HepG2 (cell line): ENCODE results near the gene CD276. TPM values are rescaled to one million over a fixed set of nuclear protein-coding genes. Genes with fewer than 3 reads are reported as not detected.

ENCODE experiments used
- ATAC-seq: fragments of 200-7000 bp; cut with Tn5 transposase; 3 replicates; pipeline ENCODE4 v1.9.1; 2020; ENCODE audit warnings: mild to moderate bottlenecking, moderate library complexity
- BruUV-seq: library from RNA; stranded (reverse); fragments of 400-500 nt; replicated peaks from 2 replicates; lab custom pipeline; 2021; lab: Mats Ljungman, UMichigan
- CTCF ChIA-PET: fragments of 300-600 bp; formaldehyde crosslinking; extraction: SDS; loops from one replicate; lab custom pipeline; 2021; ENCODE audit warnings: low total read pairs, inconsistent platforms, low intra/inter-chr PET ratio; lab: Yijun Ruan, JAX
- POLR2A ChIA-PET: fragments of 350-600 bp; sonication (Branson Sonifier 250); formaldehyde crosslinking; loops from one replicate; lab custom pipeline; 2020; ENCODE audit warnings: antibody characterized with exemption, inconsistent platforms; lab: Yijun Ruan, JAX
- DNase-seq: peaks from one replicate; pipeline ENCODE4 v3.0.0-alpha.2; 2015; ENCODE audit warnings: low spot score
- FAIRE-seq: peaks from 3 replicates; lab custom pipeline; 2011; peaks lifted over from hg19 to GRCh38; lab: Jason Lieb, UNC
- H2AFZ ChIP-seq: one replicate; pipeline ENCODE4 v1.6.1; 2011; ENCODE audit warnings: low read length, inconsistent platforms
- H3K27ac ChIP-seq: fragments of 300-600 bp; 3 replicates; pipeline ENCODE4 v1.8.0; 2011; ENCODE audit warnings: mixed run types, mild to moderate bottlenecking, mixed read lengths, low read length, inconsistent platforms; ENCODE audit not compliant: insufficient read depth; ENCODE audit errors: extremely low read length
- H3K27me3 ChIP-seq, 2 experiments: fragments of 200-600 bp in 1 of 2; 2 replicates in 1 of 2; 3 replicates in 1 of 2; pipeline versions ENCODE4 v1.6.0 to v1.8.0; 2011; ENCODE audit warnings: low read length in 2 of 2, mild to moderate bottlenecking in 2 of 2, moderate library complexity in 2 of 2, inconsistent platforms in 1 of 2; ENCODE audit not compliant: insufficient read depth in 2 of 2, control insufficient read depth in 1 of 2
- H3K36me3 ChIP-seq, 2 experiments: fragments of 200-600 bp in 1 of 2; replicated peaks in 1 of 2; 2 replicates in 1 of 2; 3 replicates in 1 of 2; pipeline versions ENCODE4 v1.5.1 to v1.8.0; 2011; ENCODE audit warnings: low read length in 2 of 2, inconsistent platforms in 1 of 2; ENCODE audit not compliant: insufficient read depth in 2 of 2, control insufficient read depth in 1 of 2
- H3K4me1 ChIP-seq: 2 replicates; pipeline ENCODE4 v1.5.1; 2012; ENCODE audit warnings: low read length, inconsistent platforms; ENCODE audit not compliant: insufficient read depth
- H3K4me2 ChIP-seq: 2 replicates; pipeline ENCODE4 v1.6.0; 2011; ENCODE audit warnings: low read depth, low read length, inconsistent platforms
- H3K4me3 ChIP-seq, 3 experiments: fragments of 200-600 bp in 1 of 3; sonication (generic), shearing (Covaris generic) in 1 of 3; replicated peaks in 1 of 3; 2 replicates each; pipeline ENCODE4 v1.5.1; 2011 to 2016; ENCODE audit warnings: low read length in 3 of 3, inconsistent platforms in 2 of 3, low read depth in 2 of 3, mild to moderate bottlenecking in 2 of 3, control low read depth in 1 of 3, mixed read lengths in 1 of 3; ENCODE audit not compliant: insufficient read depth in 1 of 3
- H3K79me2 ChIP-seq: one replicate; pipeline ENCODE4 v1.6.1; 2011; ENCODE audit warnings: low read length, inconsistent platforms; ENCODE audit not compliant: insufficient read depth
- H3K9ac ChIP-seq: 2 replicates; pipeline ENCODE4 v1.6.0; 2011; ENCODE audit warnings: mild to moderate bottlenecking, low read depth, low read length, inconsistent platforms; ENCODE audit not compliant: insufficient read depth
- H3K9me3 ChIP-seq: 2 replicates; pipeline ENCODE4 v1.5.1; 2012; ENCODE audit warnings: mild to moderate bottlenecking, low read length
- H4K20me1 ChIP-seq: 2 replicates; pipeline ENCODE4 v1.6.0; 2011; ENCODE audit warnings: inconsistent platforms, mild to moderate bottlenecking, low read length, moderate library complexity; ENCODE audit not compliant: insufficient read depth
- ATF1 ChIP-seq: IDR thresholded peaks from 2 replicates; pipeline ENCODE4 v1.6.1; 2016; ENCODE audit warnings: mild to moderate bottlenecking, control low read depth
- FUBP1 ChIP-seq: sonication (generic); formaldehyde crosslinking; IDR thresholded peaks from 2 replicates; pipeline ENCODE4 v1.5.1; 2020; ENCODE audit warnings: missing genetic modification reagents, mild to moderate bottlenecking, borderline replicate concordance
- GLMP ChIP-seq: sonication (generic); formaldehyde crosslinking; IDR thresholded peaks from 2 replicates; pipeline ENCODE4 v1.9.0; 2021; ENCODE audit warnings: missing genetic modification reagents, mild to moderate bottlenecking, borderline replicate concordance
- MTERF4 ChIP-seq: sonication (generic); formaldehyde crosslinking; IDR thresholded peaks from 2 replicates; pipeline ENCODE4 v1.8.0; 2023; ENCODE audit warnings: mild to moderate bottlenecking, missing genetic modification reagents
- NFE2 ChIP-seq: sonication (generic); formaldehyde crosslinking; IDR thresholded peaks from 2 replicates; pipeline ENCODE4 v1.4.0; 2020; ENCODE audit warnings: missing genetic modification reagents
- POLR2AphosphoS5 ChIP-seq: IDR thresholded peaks from 2 replicates; pipeline ENCODE4 v1.6.1; 2012; ENCODE audit warnings: low read depth, low read length
- RELA ChIP-seq: sonication (generic); formaldehyde crosslinking; IDR thresholded peaks from 2 replicates; pipeline ENCODE4 v1.4.0; 2020; ENCODE audit warnings: missing genetic modification reagents
- RFX3 ChIP-seq: IDR thresholded peaks from 2 replicates; pipeline ENCODE4 v1.6.1; 2016; ENCODE audit warnings: missing biosample characterization, missing genetic modification reagents
- SKIL ChIP-seq: sonication (generic); formaldehyde crosslinking; IDR thresholded peaks from 2 replicates; pipeline ENCODE4 v1.8.0; 2022; ENCODE audit warnings: missing genetic modification reagents, mild to moderate bottlenecking, moderate library complexity, borderline replicate concordance
- SMARCE1 ChIP-seq: fragments of 450-650 bp; IDR thresholded peaks from 2 replicates; pipeline ENCODE4 v1.6.1; 2017; ENCODE audit warnings: borderline replicate concordance
- STAT5B ChIP-seq: sonication (generic); formaldehyde crosslinking; IDR thresholded peaks from 2 replicates; pipeline ENCODE4 v1.4.0; 2020; ENCODE audit warnings: missing genetic modification reagents
- TFDP2 ChIP-seq: sonication (generic); formaldehyde crosslinking; IDR thresholded peaks from 2 replicates; pipeline ENCODE4 v1.4.0; 2020; ENCODE audit warnings: missing genetic modification reagents
- USF2 ChIP-seq, 2 experiments: sonication (generic) in 1 of 2; formaldehyde crosslinking in 1 of 2; IDR thresholded peaks; 2 replicates each; pipeline versions ENCODE4 v1.5.1 to v1.6.1; 2011 to 2020; ENCODE audit warnings: borderline replicate concordance in 1 of 2, low read depth in 1 of 2, low read length in 1 of 2, mild to moderate bottlenecking in 1 of 2, missing genetic modification reagents in 1 of 2, moderate library complexity in 1 of 2
- ZNF619 ChIP-seq: sonication (generic); formaldehyde crosslinking; IDR thresholded peaks from 2 replicates; pipeline ENCODE4 v1.4.0; 2020; ENCODE audit warnings: mild to moderate bottlenecking, missing genetic modification reagents
- ZNF703 ChIP-seq: sonication (generic); formaldehyde crosslinking; IDR thresholded peaks from 2 replicates; pipeline ENCODE4 v1.5.1; 2020; ENCODE audit warnings: missing genetic modification reagents, mild to moderate bottlenecking, moderate library complexity, borderline replicate concordance
- WGBS: methylation state at CpG from one replicate; pipeline ENCODE4 v1.1.6; 2017; ENCODE audit warnings: low lambda C conversion rate; 5-methylcytosine and 5-hydroxymethylcytosine counted together
- in situ Hi-C: cut with HindIII; loops from 2 replicates; pipeline ENCODE4 v1.10.0; 2017; ENCODE audit warnings: low pct_unique_long_range_greater_than_20kb; ENCODE audit not compliant: extremely low pct_ligation_motif_present
- intact Hi-C: fragments of 100-400 bp; cut with micrococcal nuclease; formaldehyde crosslinking; loops from one replicate; pipeline ENCODE4 v1.10.0; 2022; ENCODE audit not compliant: unreplicated experiment
- polyA plus RNA-seq, 8 experiments: library from polyadenylated mRNA; depleted of rRNA in 3 of 8; stranded (reverse) in 7 of 8; unstranded in 1 of 8; fragments of >200 nt; fragmentation: Illumina TruSeq in 4 of 8; extraction: Trizol in 4 of 8; gene quantifications; 2 replicates each; pipeline versions ENCODE4 v1.2.1 to v1.2.3, GENCODE V29; 2011 to 2016; ENCODE audit warnings: low read depth in 4 of 8, missing spikeins in 1 of 8, mixed read lengths in 1 of 8; ENCODE audit not compliant: insufficient read depth in 1 of 8
- total RNA-seq, 5 experiments: library from RNA; depleted of rRNA; stranded (reverse); fragments of >200 nt; fragmentation: Illumina TruSeq; extraction: Trizol; gene quantifications; 2 replicates each; pipeline ENCODE4 v1.2.3, GENCODE V29; 2016; ENCODE audit warnings: low read depth in 1 of 5

CD276 gene
- total and polyA plus RNA-seq, 2 of the 13 experiments (the other 11 are each of a cell fraction or from before 2014, with no cell fraction given), result 24.6 to 55.2 TPM

GRCh38 chr15:73758461-73758860 is 74.3 kb downstream of the CD276 start:
- BruUV-seq, result no TSS peak
- no peaks in the 10 kb centered on the region for H3K4me1 ChIP-seq
- no peak overlapping the region for H3K9ac ChIP-seq
- H2AFZ ChIP-seq, result no peak overlapping the region
- H3K9me3 ChIP-seq, result no peaks in the 10 kb centered on the region
- FAIRE-seq (no peak), ATAC-seq (no peak), DNase-seq (no peak)
- H3K4me3 ChIP-seq, result no peak overlapping the region
- POLR2A ChIA-PET, result no interaction called here
- H4K20me1 ChIP-seq, result no peaks in the 10 kb centered on the region
- intact Hi-C loops (no loop called here), in situ Hi-C loops (no loop called here)
- peaks cover 6 to 26% of the 10 kb centered on the region in 2 experiments; a peak in 4 of 5 replicates for H3K27me3 ChIP-seq
- no peaks in the 10 kb centered on the region for H3K36me3 ChIP-seq
- CTCF ChIA-PET, result no interaction called here
- WGBS, result 29% methylated on average over 5 of the region's 5 CpGs
- H3K79me2 ChIP-seq, result no peaks in the 10 kb centered on the region
- H3K27ac ChIP-seq, result no peak overlapping the region
- no peak overlapping the region for H3K4me2 ChIP-seq
- TF ChIP-seq USF2 (IDR thresholded peaks at IDR 0.05; ENCODE audit: low read depth, low read length) (no peak), USF2 (CRISPR knock-in tag; IDR thresholded peaks at IDR 0.05; ENCODE audit: borderline replicate concordance) (no peak), RFX3 (CRISPR knock-in tag) (no peak), ATF1 (CRISPR knock-in tag) (no peak), TFDP2 (CRISPR knock-in tag) (no peak), NFE2 (CRISPR knock-in tag) (no peak), GLMP (CRISPR knock-in tag) (no peak), FUBP1 (CRISPR knock-in tag) (no peak), SMARCE1 (no peak), POLR2AphosphoS5 (no peak), ZNF619 (CRISPR knock-in tag) (no peak), MTERF4 (CRISPR knock-in tag) (no peak), SKIL (no peak), RELA (no peak), ZNF703 (CRISPR knock-in tag) (no peak), STAT5B (no peak)
